Measurements from ENCODE around the gene TEAD1.

DNA sequence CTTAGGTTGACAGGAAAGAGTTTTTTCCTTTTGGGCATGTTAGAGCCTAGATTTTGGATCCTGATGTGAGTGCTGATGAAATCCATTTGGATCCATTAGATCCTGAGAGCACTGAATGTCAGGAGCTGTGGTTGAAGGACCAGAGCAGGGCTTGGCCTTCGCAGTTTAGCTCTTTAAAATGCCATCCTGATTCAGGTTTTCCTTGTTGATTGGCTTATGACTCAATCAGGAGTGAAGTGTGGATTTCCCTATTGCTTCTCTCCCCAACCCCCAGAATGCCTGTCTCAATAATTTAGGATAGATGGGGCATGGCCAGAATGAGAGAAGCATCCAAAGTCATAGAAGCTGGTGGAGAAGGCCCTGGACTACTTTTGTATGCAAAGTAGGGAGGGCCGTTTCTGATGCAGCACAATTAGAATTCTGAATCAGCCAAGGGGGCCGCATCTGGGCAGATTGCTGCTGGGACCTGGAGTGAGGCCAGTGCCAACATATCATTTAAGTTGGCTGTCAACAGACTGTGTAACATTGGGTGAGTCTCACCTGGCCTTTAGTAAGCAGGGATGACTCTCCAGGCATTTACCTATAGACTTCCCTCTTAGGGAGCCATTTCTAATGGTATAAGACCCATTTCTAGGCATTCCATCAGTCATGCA lies 80.5 kb downstream of the TEAD1 start:
- TF ChIP-seq, protein P1, sequence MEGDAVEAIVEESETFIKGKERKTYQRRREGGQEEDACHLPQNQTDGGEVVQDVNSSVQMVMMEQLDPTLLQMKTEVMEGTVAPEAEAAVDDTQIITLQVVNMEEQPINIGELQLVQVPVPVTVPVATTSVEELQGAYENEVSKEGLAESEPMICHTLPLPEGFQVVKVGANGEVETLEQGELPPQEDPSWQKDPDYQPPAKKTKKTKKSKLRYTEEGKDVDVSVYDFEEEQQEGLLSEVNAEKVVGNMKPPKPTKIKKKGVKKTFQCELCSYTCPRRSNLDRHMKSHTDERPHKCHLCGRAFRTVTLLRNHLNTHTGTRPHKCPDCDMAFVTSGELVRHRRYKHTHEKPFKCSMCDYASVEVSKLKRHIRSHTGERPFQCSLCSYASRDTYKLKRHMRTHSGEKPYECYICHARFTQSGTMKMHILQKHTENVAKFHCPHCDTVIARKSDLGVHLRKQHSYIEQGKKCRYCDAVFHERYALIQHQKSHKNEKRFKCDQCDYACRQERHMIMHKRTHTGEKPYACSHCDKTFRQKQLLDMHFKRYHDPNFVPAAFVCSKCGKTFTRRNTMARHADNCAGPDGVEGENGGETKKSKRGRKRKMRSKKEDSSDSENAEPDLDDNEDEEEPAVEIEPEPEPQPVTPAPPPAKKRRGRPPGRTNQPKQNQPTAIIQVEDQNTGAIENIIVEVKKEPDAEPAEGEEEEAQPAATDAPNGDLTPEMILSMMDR (IDR thresholded peaks at IDR 0.05), result no peak
- TF ChIP-seq POLR2A (IDR thresholded peaks at IDR 0.05), result no peak
- no peak for TF ChIP-seq EP300 (IDR thresholded peaks at IDR 0.05)

All from tibial nerve (tissue), 4 donors.